Fibroblast of lung (primary cell): ENCODE data around the gene PTPRM.

Experiments used
- EZH2 ChIP-seq: IDR thresholded peaks from 2 replicates; pipeline ENCODE4 v1.5.1; 2012; ENCODE audit warnings: low read length, control low read depth, mild to moderate bottlenecking; ENCODE audit errors: missing control alignments
- TF ChIP-seq, protein P1 (sequence below), 2 donors: IDR thresholded peaks in 1 of 2; conservative IDR thresholded peaks in 1 of 2; 1 replicate in 1 of 2; 2 replicates in 1 of 2; pipeline ENCODE4 v1.5.1; 2011 to 2012; ENCODE audit warnings: low read length in 2 of 2, control low read depth in 1 of 2, inconsistent platforms in 1 of 2, low read depth in 1 of 2, mild to moderate bottlenecking in 1 of 2

DNA sequence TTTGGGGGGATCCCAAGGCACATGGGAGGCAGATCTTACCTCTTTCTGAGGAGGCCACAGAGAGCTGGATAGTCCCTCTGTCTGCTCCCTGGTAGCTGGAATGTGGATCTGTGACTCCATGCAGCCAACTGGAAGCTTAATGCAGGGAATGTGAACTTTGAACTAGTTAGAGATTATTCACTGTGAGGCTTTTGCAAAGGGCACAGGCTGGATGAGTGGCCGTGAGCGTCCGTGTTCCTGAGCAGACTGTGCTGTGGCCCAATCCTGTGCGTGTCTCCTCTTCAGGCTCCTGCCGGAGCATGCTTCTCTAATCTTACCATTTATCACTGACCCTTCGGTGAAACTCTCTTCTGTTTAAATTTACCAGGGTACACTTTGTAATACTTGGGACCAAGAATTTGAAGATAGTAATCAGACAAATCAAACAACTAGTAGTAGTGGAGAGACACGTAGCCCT is 187.6 kb downstream of the PTPRM start:
- TF ChIP-seq, protein P1, sequence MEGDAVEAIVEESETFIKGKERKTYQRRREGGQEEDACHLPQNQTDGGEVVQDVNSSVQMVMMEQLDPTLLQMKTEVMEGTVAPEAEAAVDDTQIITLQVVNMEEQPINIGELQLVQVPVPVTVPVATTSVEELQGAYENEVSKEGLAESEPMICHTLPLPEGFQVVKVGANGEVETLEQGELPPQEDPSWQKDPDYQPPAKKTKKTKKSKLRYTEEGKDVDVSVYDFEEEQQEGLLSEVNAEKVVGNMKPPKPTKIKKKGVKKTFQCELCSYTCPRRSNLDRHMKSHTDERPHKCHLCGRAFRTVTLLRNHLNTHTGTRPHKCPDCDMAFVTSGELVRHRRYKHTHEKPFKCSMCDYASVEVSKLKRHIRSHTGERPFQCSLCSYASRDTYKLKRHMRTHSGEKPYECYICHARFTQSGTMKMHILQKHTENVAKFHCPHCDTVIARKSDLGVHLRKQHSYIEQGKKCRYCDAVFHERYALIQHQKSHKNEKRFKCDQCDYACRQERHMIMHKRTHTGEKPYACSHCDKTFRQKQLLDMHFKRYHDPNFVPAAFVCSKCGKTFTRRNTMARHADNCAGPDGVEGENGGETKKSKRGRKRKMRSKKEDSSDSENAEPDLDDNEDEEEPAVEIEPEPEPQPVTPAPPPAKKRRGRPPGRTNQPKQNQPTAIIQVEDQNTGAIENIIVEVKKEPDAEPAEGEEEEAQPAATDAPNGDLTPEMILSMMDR (conservative IDR thresholded peaks at IDR 0.05 in 1 of 2, IDR thresholded peaks at IDR 0.05 in 1 of 2; ENCODE audit: low read depth in 1 of 2, low read length in 2 of 2), result no peak
- no peak for TF ChIP-seq EZH2
